IMR-90 (cell line): Measurements from ENCODE around the gene ITSN1. TPM values are rescaled to one million over a fixed set of nuclear protein-coding genes. Genes with fewer than 3 reads are reported as not detected.

Experiments used
- ATAC-seq: fragments of 200-7000 bp; cut with Tn5 transposase; 2 replicates; pipeline ENCODE4 v1.9.1; 2020; ENCODE audit warnings: low read depth, mild to moderate bottlenecking, moderate library complexity
- BruUV-seq: library from RNA; stranded (reverse); fragments of 400-500 nt; replicated peaks from 2 replicates; lab custom pipeline; 2021; lab: Mats Ljungman, UMichigan
- CTCF ChIA-PET: fragments of 300-600 bp; formaldehyde crosslinking; extraction: SDS; loops from one replicate; lab custom pipeline; 2021; ENCODE audit warnings: antibody characterized with exemption; lab: Yijun Ruan, JAX
- POLR2A ChIA-PET: fragments of 300-600 bp; sonication (Branson Sonifier 250); formaldehyde crosslinking; loops from one replicate; lab custom pipeline; 2022; ENCODE audit warnings: antibody characterized with exemption; ENCODE audit not compliant: unreplicated experiment; lab: Charles Lee
- DNase-seq: peaks from one replicate; pipeline ENCODE4 v3.0.0; 2013
- H2AFZ ChIP-seq: replicated peaks from 2 replicates; pipeline ENCODE3; 2013; ENCODE audit warnings: low read length, mild to moderate bottlenecking; ENCODE audit not compliant: poor library complexity
- H2AK5ac ChIP-seq: 2 replicates; pipeline ENCODE4 v1.6.1; 2013; ENCODE audit warnings: low read depth, low read length, inconsistent platforms
- H2AK9ac ChIP-seq: replicated peaks from 2 replicates; pipeline ENCODE3; 2013; ENCODE audit warnings: mild to moderate bottlenecking, low read depth, low read length, moderate library complexity; ENCODE audit not compliant: poor library complexity
- H2BK120ac ChIP-seq: 2 replicates; pipeline ENCODE4 v1.6.1; 2013; ENCODE audit warnings: low read depth, low read length, inconsistent platforms
- H2BK15ac ChIP-seq: 3 replicates; pipeline ENCODE4 v1.6.1; 2013; ENCODE audit warnings: low read depth, low read length, inconsistent platforms
- H2BK20ac ChIP-seq: 2 replicates; pipeline ENCODE4 v1.6.1; 2013; ENCODE audit warnings: low read depth, mild to moderate bottlenecking, inconsistent platforms, low read length, moderate library complexity
- H2BK5ac ChIP-seq: 2 replicates; pipeline ENCODE4 v1.6.1; 2013; ENCODE audit warnings: mild to moderate bottlenecking, low read depth, low read length, inconsistent platforms; ENCODE audit not compliant: poor library complexity, severe bottlenecking
- H3K14ac ChIP-seq: replicated peaks from 2 replicates; pipeline ENCODE4 v1.6.1; 2013; ENCODE audit warnings: low read depth, low read length, inconsistent platforms
- H3K18ac ChIP-seq: 2 replicates; pipeline ENCODE4 v1.6.1; 2013; ENCODE audit warnings: low read depth, low read length, control low read depth
- H3K23ac ChIP-seq: 2 replicates; pipeline ENCODE4 v1.6.1; 2013; ENCODE audit warnings: low read depth, low read length, inconsistent platforms
- H3K27ac ChIP-seq: 2 replicates; pipeline ENCODE4 v1.5.1; 2013; ENCODE audit warnings: mild to moderate bottlenecking, control low read depth, low read length; ENCODE audit not compliant: insufficient read depth
- H3K27me3 ChIP-seq: 2 replicates; pipeline ENCODE4 v1.6.1; 2013; ENCODE audit warnings: low read length; ENCODE audit not compliant: control insufficient read depth, insufficient read depth
- H3K36me3 ChIP-seq: 2 replicates; pipeline ENCODE4 v1.6.1; 2013; ENCODE audit warnings: low read length, mixed read lengths; ENCODE audit not compliant: control insufficient read depth, insufficient read depth
- H3K4ac ChIP-seq: 2 replicates; pipeline ENCODE4 v1.6.1; 2013; ENCODE audit warnings: low read depth, low read length, inconsistent platforms
- H3K4me1 ChIP-seq: 2 replicates; pipeline ENCODE4 v1.6.1; 2013; ENCODE audit warnings: low read length, mixed read lengths; ENCODE audit not compliant: control insufficient read depth, insufficient read depth
- H3K4me2 ChIP-seq: 2 replicates; pipeline ENCODE4 v1.6.1; 2013; ENCODE audit warnings: low read depth, mild to moderate bottlenecking, control low read depth, low read length, moderate library complexity
- H3K4me3 ChIP-seq: 2 replicates; pipeline ENCODE4 v1.5.1; 2013; ENCODE audit warnings: low read depth, mild to moderate bottlenecking, control low read depth, low read length, moderate library complexity; ENCODE audit not compliant: insufficient read depth
- H3K56ac ChIP-seq: 2 replicates; pipeline ENCODE4 v1.6.1; 2013; ENCODE audit warnings: low read length, inconsistent platforms; ENCODE audit not compliant: insufficient read depth; ENCODE audit errors: extremely low read depth
- H3K79me1 ChIP-seq, 2 experiments: 2 replicates each; pipeline ENCODE4 v1.6.1; 2013; ENCODE audit warnings: low read length in 2 of 2, inconsistent platforms in 1 of 2, low read depth in 1 of 2
- H3K9ac ChIP-seq: 2 replicates; pipeline ENCODE4 v1.6.1; 2013; ENCODE audit warnings: low read depth, low read length, control low read depth
- H3K9me1 ChIP-seq: 2 replicates; pipeline ENCODE4 v1.6.1; 2013; ENCODE audit warnings: low read length, inconsistent platforms; ENCODE audit not compliant: insufficient read depth
- H3K9me3 ChIP-seq: 2 replicates; pipeline ENCODE4 v1.6.1; 2013; ENCODE audit warnings: low read length; ENCODE audit not compliant: control insufficient read depth, insufficient read depth
- H4K20me1 ChIP-seq: 2 replicates; pipeline ENCODE4 v1.6.1; 2013; ENCODE audit warnings: low read length, inconsistent platforms; ENCODE audit not compliant: insufficient read depth
- H4K5ac ChIP-seq: 2 replicates; pipeline ENCODE4 v1.6.1; 2013; ENCODE audit warnings: mild to moderate bottlenecking, low read depth, low read length, control low read depth
- H4K8ac ChIP-seq, 2 experiments: 2 replicates each; pipeline ENCODE4 v1.6.1; 2013; ENCODE audit warnings: low read depth in 2 of 2, low read length in 2 of 2, control low read depth in 1 of 2, inconsistent platforms in 1 of 2
- H4K91ac ChIP-seq: 2 replicates; pipeline ENCODE4 v1.6.1; 2013; ENCODE audit warnings: low read depth, low read length, inconsistent platforms; ENCODE audit not compliant: insufficient read depth
- BHLHE40 ChIP-seq: fragments of 150-350 bp; IDR thresholded peaks from 2 replicates; pipeline ENCODE4 v1.6.1; 2016; ENCODE audit warnings: mild to moderate bottlenecking, low read depth, low read length
- CHD1 ChIP-seq: IDR thresholded peaks from 2 replicates; pipeline ENCODE4 v1.6.1; 2012; ENCODE audit warnings: low read depth, low read length, improper control_type of control experiment
- MAFK ChIP-seq: IDR thresholded peaks from 2 replicates; pipeline ENCODE4 v1.6.1; 2012; ENCODE audit warnings: low read depth, low read length, improper control_type of control experiment
- MXI1 ChIP-seq: IDR thresholded peaks from 2 replicates; pipeline ENCODE4 v1.6.1; 2012; ENCODE audit warnings: low read depth, mild to moderate bottlenecking, low read length, moderate library complexity, borderline replicate concordance
- NFE2L2 ChIP-seq: fragments of 150-350 bp; IDR thresholded peaks from 2 replicates; pipeline ENCODE4 v1.6.1; 2016; ENCODE audit warnings: low read depth, mild to moderate bottlenecking, low read length
- RAD21 ChIP-seq: IDR thresholded peaks from 2 replicates; pipeline ENCODE4 v1.6.1; 2012; ENCODE audit warnings: low read length, improper control_type of control experiment
- SMC3 ChIP-seq: fragments of 150-350 bp; IDR thresholded peaks from 2 replicates; pipeline ENCODE4 v1.6.1; 2016; ENCODE audit warnings: low read depth, mild to moderate bottlenecking, antibody characterized with exemption, low read length, moderate library complexity
- WGBS, 2 experiments: methylation state at CpG; one replicate each; pipeline versions ENCODE4 v1.1.5 to v1.1.7; 2013; ENCODE audit warnings: missing lambda C conversion rate in 2 of 2; ENCODE audit not compliant: insufficient read length in 1 of 2; ENCODE audit errors: extremely low coverage in 2 of 2; 5-methylcytosine and 5-hydroxymethylcytosine counted together
- dilution Hi-C: fragments of 300-500 bp; cut with HindIII; formaldehyde crosslinking; loops from one replicate; pipeline ENCODE4 v1.14.3; 2018; ENCODE audit warnings: low sequenced_read_pairs; ENCODE audit not compliant: unreplicated experiment
- in situ Hi-C: fragments of 300-500 bp; cut with MboI; formaldehyde crosslinking; loops from 3 replicates; pipeline ENCODE4 v1.14.3; 2019; ENCODE audit warnings: low sequenced_read_pairs, inconsistent platforms, mixed read lengths
- intact Hi-C: fragments of 100-400 bp; cut with micrococcal nuclease; formaldehyde crosslinking; loops from 2 replicates; pipeline ENCODE4 v1.10.0; 2022
- polyA plus RNA-seq, 3 experiments: library from polyadenylated mRNA; depleted of rRNA; stranded (reverse); fragments of >200 nt; gene quantifications; 2 replicates each; pipeline ENCODE4 v1.2.3, GENCODE V29; 2012; ENCODE audit warnings: low replicate concordance in 1 of 3
- total RNA-seq: library from RNA; depleted of rRNA; stranded (reverse); fragments of >200 nt; gene quantifications from 2 replicates; pipeline ENCODE4 v1.2.3, GENCODE V29; 2012
- TF ChIP-seq, protein P1 (sequence below): conservative IDR thresholded peaks from 2 replicates; pipeline ENCODE4 v1.5.1; 2012; ENCODE audit warnings: mild to moderate bottlenecking, low read depth, low read length, improper control_type of control experiment
- TF ChIP-seq, protein P2 (sequence below): fragments of 150-350 bp; IDR thresholded peaks from 2 replicates; pipeline ENCODE4 v1.6.1; 2016; ENCODE audit warnings: low read depth, mild to moderate bottlenecking, low read length, moderate library complexity, borderline replicate concordance

Gene ITSN1
- total and polyA plus RNA-seq, 2 of the 4 experiments (the other 2 are of a cell fraction) = 45.4 to 62.0 TPM

DNA sequence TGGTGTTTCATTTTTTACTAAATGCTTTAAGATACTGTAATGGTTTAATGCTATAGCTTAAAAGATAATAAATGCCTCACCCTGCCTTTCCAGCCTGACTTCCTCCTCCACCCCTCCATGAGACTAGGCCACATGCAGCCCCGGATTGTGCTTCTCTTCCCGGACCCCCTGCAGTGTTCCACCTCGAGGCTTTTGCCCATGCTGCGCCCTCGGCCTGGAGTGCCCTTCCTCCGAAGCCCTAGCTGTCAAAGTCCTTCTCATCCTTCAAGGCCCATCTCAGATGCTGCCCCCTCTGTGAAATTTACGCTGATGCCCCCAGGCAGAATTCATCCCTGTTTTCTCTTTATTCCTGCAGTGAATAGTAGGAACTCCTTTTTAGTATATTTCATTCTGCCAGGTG, 174.8 kb downstream of the ITSN1 start:
- Histone ChIP-seq H4K8ac (no peak overlapping the region), H2AK5ac (no peak overlapping the region), H3K14ac (no peak overlapping the region), H3K27ac (no peak overlapping the region), H4K91ac (no peak overlapping the region), H3K9ac (no peak overlapping the region), H2BK5ac (no peak overlapping the region), H3K18ac (no peak overlapping the region), H3K4me1 (peaks cover 6% of the 10 kb centered on the region; the same call in 1 of the 2 replicates), H2BK120ac (no peak overlapping the region), H3K9me1 (peaks cover 4% of the 10 kb centered on the region; the same call in 1 of the 2 replicates), H3K23ac (no peak overlapping the region), H4K20me1 (no peaks in the 10 kb centered on the region), H3K27me3 (no peaks in the 10 kb centered on the region), H3K4me2 (no peak overlapping the region), H3K56ac (no peak overlapping the region), H3K4me3 (no peak overlapping the region), H2BK15ac (no peak overlapping the region), H3K9me3 (no peaks in the 10 kb centered on the region), H3K79me1 (peaks cover 0 to 5% of the 10 kb centered on the region in 2 experiments; a peak in 1 of 4 replicates), H4K5ac (no peak overlapping the region), H2BK20ac (no peak overlapping the region), H2AFZ (no peak overlapping the region), H3K36me3 (peaks cover 33% of the 10 kb centered on the region), H3K4ac (no peak overlapping the region), H2AK9ac (no peak overlapping the region)
- ChIA-PET POLR2A (no interaction called here), CTCF (no interaction called here)
- BruUV-seq = no TSS peak
- ATAC-seq = no peak
- dilution Hi-C loops (no loop called here), in situ Hi-C loops (no loop called here), intact Hi-C loops (no loop called here)
- DNase-seq = no peak
- TF ChIP-seq NFE2L2 (no peak), MXI1 (no peak), BHLHE40 (no peak), RAD21 (no peak), SMC3 (no peak), CHD1 (no peak), MAFK (no peak)
- TF ChIP-seq, protein P1, sequence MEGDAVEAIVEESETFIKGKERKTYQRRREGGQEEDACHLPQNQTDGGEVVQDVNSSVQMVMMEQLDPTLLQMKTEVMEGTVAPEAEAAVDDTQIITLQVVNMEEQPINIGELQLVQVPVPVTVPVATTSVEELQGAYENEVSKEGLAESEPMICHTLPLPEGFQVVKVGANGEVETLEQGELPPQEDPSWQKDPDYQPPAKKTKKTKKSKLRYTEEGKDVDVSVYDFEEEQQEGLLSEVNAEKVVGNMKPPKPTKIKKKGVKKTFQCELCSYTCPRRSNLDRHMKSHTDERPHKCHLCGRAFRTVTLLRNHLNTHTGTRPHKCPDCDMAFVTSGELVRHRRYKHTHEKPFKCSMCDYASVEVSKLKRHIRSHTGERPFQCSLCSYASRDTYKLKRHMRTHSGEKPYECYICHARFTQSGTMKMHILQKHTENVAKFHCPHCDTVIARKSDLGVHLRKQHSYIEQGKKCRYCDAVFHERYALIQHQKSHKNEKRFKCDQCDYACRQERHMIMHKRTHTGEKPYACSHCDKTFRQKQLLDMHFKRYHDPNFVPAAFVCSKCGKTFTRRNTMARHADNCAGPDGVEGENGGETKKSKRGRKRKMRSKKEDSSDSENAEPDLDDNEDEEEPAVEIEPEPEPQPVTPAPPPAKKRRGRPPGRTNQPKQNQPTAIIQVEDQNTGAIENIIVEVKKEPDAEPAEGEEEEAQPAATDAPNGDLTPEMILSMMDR = no peak
- TF ChIP-seq, protein P2, sequence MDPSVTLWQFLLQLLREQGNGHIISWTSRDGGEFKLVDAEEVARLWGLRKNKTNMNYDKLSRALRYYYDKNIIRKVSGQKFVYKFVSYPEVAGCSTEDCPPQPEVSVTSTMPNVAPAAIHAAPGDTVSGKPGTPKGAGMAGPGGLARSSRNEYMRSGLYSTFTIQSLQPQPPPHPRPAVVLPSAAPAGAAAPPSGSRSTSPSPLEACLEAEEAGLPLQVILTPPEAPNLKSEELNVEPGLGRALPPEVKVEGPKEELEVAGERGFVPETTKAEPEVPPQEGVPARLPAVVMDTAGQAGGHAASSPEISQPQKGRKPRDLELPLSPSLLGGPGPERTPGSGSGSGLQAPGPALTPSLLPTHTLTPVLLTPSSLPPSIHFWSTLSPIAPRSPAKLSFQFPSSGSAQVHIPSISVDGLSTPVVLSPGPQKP = no peak
- no CpG with 5 or more reads among the region's 7 CpGs for WGBS, 2 experiments
